GM13976 (cell line): ENCODE measurements around the gene CXCL12.

Experiments
- DNase-seq: peaks from one replicate; pipeline ENCODE4 v3.0.0; 2012; ENCODE audit warnings: low spot score
- CTCF ChIP-seq: IDR thresholded peaks from 2 replicates; pipeline ENCODE4 v1.5.1; 2012; ENCODE audit warnings: borderline replicate concordance, mild to moderate bottlenecking; ENCODE audit not compliant: insufficient read depth; ENCODE audit errors: extremely low read depth, missing control alignments, control extremely low read depth
- in situ Hi-C: fragments of 300-500 bp; cut with MboI; formaldehyde crosslinking; loops from one replicate; pipeline ENCODE4 v1.12.0; 2022; ENCODE audit warnings: low sequenced_read_pairs, mixed read lengths, inconsistent platforms; ENCODE audit not compliant: unreplicated experiment

CXCL12 gene

GRCh38 chr10:44385026-44385695 is at the start of gene CXCL12:
Gene CXCL12, minus strand, starts transcription at chr10:44385097. Its CDS starts 92 bp downstream, at chr10:44385005.
- in situ Hi-C loops = loop anchor here (25.0 kb wide), 2 partner anchors 477 to 723 kb away; no protein-coding TSS in a partner anchor

GRCh38 chr10:44427479-44427878 is 42.6 kb upstream of the CXCL12 start:
- in situ Hi-C loops = no loop called here
- peak; percentile 5 for DNase-seq
- TF ChIP-seq CTCF = no peak

More at GRCh38 chr10:44385026-44385695, at the start of gene CXCL12:
- no peak for DNase-seq
- TF ChIP-seq CTCF = no peak

- no peak for TF ChIP-seq CTCF
- peak; percentile 6 for DNase-seq
- in situ Hi-C loops = no loop called here
Measured at GRCh38 chr10:44427037-44427436, 42.1 kb upstream of the CXCL12 start.

- TF ChIP-seq CTCF = no peak
- in situ Hi-C loops = no loop called here
- peak; percentile 5 for DNase-seq
Measured at GRCh38 chr10:44426247-44427034, 41.5 kb upstream of the CXCL12 start.

GRCh38 chr10:44425466-44425865 is 40.6 kb upstream of the CXCL12 start:
- no peak for TF ChIP-seq CTCF
- in situ Hi-C loops = no loop called here
- DNase-seq = no peak

GRCh38 chr10:44424957-44425356 is 40.1 kb upstream of the CXCL12 start:
- no peak for TF ChIP-seq CTCF
- in situ Hi-C loops = no loop called here
- DNase-seq = no peak
